Thymus (tissue), 11 donors: ENCODE measurements around the gene CYP27B1. TPM values are rescaled to one million over a fixed set of nuclear protein-coding genes. Genes with fewer than 3 reads are reported as not detected.

Experiments
- DNase-seq, 9 donors: peaks; one replicate each; pipeline ENCODE4 v3.0.0-alpha.2; 2013; ENCODE audit warnings: low spot score in 9 of 9, low read depth in 6 of 9, missing footprints in 1 of 9
- H3K27ac ChIP-seq, 2 donors: one replicate each; pipeline ENCODE4 v1.5.1; 2013; ENCODE audit warnings: control low read depth in 1 of 2, low read depth in 1 of 2, low read length in 1 of 2, mild to moderate bottlenecking in 1 of 2, moderate library complexity in 1 of 2
- H3K27me3 ChIP-seq, 2 donors: one replicate each; pipeline ENCODE4 v1.5.1; 2013; ENCODE audit warnings: low read length in 1 of 2; ENCODE audit not compliant: control insufficient read depth in 2 of 2, insufficient read depth in 1 of 2
- H3K36me3 ChIP-seq, 2 donors: one replicate each; pipeline ENCODE4 v1.5.1; 2013; ENCODE audit warnings: low read length in 1 of 2, mild to moderate bottlenecking in 1 of 2, moderate library complexity in 1 of 2; ENCODE audit not compliant: control insufficient read depth in 2 of 2, insufficient read depth in 2 of 2
- H3K4me1 ChIP-seq, 2 donors: one replicate each; pipeline ENCODE4 v1.5.1; 2013; ENCODE audit warnings: low read length in 2 of 2; ENCODE audit not compliant: control insufficient read depth in 2 of 2, insufficient read depth in 2 of 2
- H3K4me3 ChIP-seq, 2 donors: one replicate each; pipeline ENCODE4 v1.5.1; 2013; ENCODE audit warnings: low read length in 2 of 2, control low read depth in 1 of 2, mild to moderate bottlenecking in 1 of 2
- H3K9me3 ChIP-seq, 2 donors: one replicate each; pipeline ENCODE4 v1.5.1; 2013; ENCODE audit warnings: low read length in 1 of 2, mild to moderate bottlenecking in 1 of 2; ENCODE audit not compliant: control insufficient read depth in 2 of 2, insufficient read depth in 1 of 2
- WGBS: extraction: QIAGEN DNeasy Blood & Tissue Kit; methylation state at CpG from one replicate; pipeline ENCODE4 v1.1.7; 2013; 5-methylcytosine and 5-hydroxymethylcytosine counted together
- polyA plus RNA-seq: library from polyadenylated mRNA; stranded (reverse); fragments of 200-250 nt; gene quantifications from one replicate; pipeline ENCODE4 v1.2.3, GENCODE V29; 2013
- total RNA-seq: library from RNA; stranded (reverse); fragments of 120-200 nt; gene quantifications from one replicate; pipeline ENCODE4 v1.2.4, GENCODE V29; 2013
- donor health status: healthy.

Gene CYP27B1
- total and polyA plus RNA-seq, 2 donors: 0.42 to 0.82 TPM

DNA sequence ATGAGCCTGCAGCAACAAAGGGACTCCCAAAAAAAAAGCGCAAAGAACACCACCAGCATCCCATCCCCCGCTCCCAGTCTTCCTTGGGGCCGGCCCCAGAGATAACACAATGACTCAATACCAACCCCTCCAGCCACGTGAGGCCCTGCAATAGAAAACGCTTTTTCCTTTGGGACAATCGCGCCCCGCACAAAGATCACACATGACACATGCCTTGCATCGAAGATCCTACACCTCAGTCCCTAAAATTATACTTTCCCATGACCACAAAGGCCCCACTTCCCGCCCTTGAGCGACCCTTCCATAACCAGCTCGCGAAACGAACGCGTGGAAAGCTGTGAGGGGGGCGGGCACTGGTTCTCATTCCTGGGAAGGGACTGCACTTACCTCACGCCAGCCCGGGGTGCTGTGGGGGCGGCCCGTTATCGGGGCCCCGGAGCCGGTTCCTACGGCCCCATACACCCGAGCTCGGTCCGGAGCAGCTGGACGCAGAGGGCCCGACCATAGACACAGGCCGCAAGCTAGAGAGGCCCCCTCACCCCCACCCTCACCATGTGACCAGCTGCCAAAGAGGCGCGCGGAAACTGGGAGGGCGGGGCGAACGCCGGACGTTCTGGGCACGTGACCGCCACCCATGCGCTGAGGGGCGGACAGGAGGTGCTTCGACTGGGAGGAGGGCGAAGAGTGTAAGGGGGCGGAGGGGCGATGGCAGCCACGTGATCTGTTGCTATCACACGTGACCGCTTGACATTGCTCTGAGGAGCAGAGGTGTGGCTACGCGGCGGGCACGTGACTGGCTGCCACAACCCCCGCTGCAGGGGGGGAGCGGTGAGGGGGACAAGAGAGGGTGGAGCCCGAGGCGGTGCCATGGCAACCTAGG is 14.8 kb downstream of the CYP27B1 start, which contains the start of gene CDK4:
TSS of gene CDK4 (minus strand) at position 523 of the 880 bp plus-strand sequence. CDS start 593 bp downstream, outside the sequence.
- DNase-seq: peak; percentile 91 to 99 (median 98)
- peak within 1 kb of the TSS; percentile 75 to 77 for H3K27ac ChIP-seq
- under 1% methylated on average over 58 of the region's 58 CpGs for WGBS
- H3K36me3 ChIP-seq: peaks cover 8 to 34% of the 10 kb centered on the region in 2 donors
- H3K4me3 ChIP-seq: peak within 1 kb of the TSS; percentile 59 to 81
- H3K27me3 ChIP-seq: peaks cover 2 to 14% of the 10 kb centered on the region in 2 donors
- H3K4me1 ChIP-seq: peaks cover 28 to 55% of the 10 kb centered on the region in 2 donors
- H3K9me3 ChIP-seq: peaks cover 0 to 2% of the 10 kb centered on the region in 2 donors

DNA sequence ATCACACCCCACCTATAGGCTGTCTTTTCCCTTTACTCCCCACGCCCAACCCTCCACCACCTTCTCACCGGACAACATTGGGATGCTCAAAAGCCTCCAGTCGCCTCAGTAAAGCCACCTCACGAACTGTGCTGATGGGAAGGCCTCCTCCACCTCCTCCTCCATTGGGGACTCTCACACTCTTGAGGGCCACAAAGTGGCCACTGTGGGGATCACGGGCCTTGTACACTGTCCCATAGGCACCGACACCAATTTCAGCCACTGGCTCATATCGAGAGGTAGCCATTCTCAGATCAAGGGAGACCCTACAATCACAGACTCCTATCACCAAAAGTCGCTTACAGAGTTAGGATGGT is 15.5 kb downstream of the CYP27B1 start:
- peaks cover 13 to 40% of the 10 kb centered on the region in 2 donors for H3K36me3 ChIP-seq
- peak overlapping the region; percentile 59 to 81 for H3K4me3 ChIP-seq
- no peak overlapping the region for H3K27ac ChIP-seq
- H3K9me3 ChIP-seq: no peaks in the 10 kb centered on the region
- WGBS: 17% methylated on average over 8 of the region's 8 CpGs
- H3K27me3 ChIP-seq: peaks cover 2 to 8% of the 10 kb centered on the region in 2 donors
- H3K4me1 ChIP-seq: peaks cover 23 to 49% of the 10 kb centered on the region in 2 donors
- DNase-seq: no peak

DNA sequence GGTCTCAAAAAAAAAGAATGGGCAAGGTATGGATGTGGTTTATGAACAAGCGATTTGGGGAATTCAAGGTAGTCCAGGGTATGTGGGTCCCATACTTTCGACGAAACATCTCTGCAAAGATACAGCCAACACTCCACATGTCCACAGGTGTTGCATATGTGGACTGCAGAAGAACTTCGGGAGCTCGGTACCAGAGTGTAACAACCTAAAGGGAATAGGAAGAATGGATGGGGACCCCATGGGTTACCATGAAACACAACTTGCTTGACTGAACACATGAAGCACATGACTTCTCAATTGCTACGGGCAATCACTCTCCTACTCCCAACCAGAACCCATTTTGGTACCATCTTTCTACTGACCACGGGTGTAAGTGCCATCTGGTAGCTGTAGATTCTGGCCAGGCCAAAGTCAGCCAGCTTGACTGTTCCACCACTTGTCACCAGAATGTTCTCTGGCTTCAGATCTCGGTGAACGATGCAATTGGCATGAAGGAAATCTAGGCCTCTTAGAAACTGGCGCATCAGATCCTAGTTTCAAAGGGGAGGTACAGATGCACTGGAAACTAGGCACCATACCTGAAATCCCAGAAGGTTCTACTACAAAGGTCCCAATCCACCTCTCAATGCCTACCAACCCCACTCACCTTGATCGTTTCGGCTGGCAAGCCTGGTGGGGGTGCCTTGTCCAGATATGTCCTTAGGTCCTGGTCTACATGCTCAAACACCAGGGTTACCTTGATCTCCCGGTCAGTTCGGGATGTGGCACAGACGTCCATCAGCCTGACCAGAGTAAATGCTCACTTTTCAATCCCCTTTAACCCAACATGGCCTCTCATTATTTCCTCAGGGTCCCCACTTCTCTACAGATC is 16.1 kb downstream of the CYP27B1 start:
- Histone ChIP-seq H3K27me3 (peaks cover 0 to 2% of the 10 kb centered on the region in 2 donors), H3K27ac (no peak overlapping the region), H3K4me1 (peaks cover 19 to 43% of the 10 kb centered on the region in 2 donors), H3K9me3 (no peaks in the 10 kb centered on the region), H3K36me3 (peaks cover 14 to 44% of the 10 kb centered on the region in 2 donors), H3K4me3 (peak overlapping the region in 1 of 2 donors; percentile 59)
- DNase-seq: no peak
- 95% methylated on average over 15 of the region's 15 CpGs for WGBS

DNA sequence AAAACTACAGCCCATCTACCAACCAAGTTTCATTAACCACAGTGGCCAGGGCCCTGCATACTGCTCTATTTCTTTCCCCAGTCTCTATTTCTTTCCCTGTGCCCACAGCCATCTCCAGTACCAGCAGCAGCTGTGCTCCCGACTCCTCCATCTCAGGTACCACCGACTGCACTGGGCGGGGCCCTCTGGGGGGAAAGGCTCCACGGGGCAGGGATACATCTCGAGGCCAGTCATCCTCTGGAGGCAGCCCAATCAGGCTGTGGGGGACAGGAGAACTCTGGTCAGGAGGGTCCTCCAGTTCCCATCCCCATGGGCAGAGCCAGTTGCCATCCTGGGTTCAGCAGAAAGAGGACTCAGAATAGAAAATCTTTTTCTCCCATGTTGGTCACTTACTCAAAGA is 17.8 kb downstream of the CYP27B1 start:
- Histone ChIP-seq H3K4me1 (peaks cover 25 to 48% of the 10 kb centered on the region in 2 donors), H3K36me3 (peaks cover 14 to 44% of the 10 kb centered on the region in 2 donors), H3K27ac (no peak overlapping the region), H3K4me3 (no peak overlapping the region), H3K9me3 (no peaks in the 10 kb centered on the region), H3K27me3 (peaks cover 0 to 2% of the 10 kb centered on the region in 2 donors)
- no peak for DNase-seq
- 98% methylated on average over 5 of the region's 5 CpGs for WGBS

DNA sequence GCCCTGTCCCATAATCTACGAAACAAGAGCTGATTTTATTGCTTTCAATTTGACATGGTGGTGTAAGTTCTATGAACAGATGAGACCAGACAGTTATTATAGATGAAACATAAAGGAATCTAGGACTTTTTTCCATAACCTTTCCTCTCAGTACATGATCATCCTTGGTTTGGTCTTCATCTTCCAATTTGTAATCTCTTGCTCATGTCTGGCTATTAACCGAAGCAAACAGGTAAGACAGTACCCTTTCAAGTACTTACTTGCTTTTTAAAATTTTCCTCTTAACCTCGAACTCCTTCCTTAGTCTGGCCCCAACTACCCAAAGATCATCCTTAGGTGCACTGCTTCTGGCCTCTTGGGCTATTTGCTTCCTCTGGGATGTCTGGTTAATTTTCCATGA is 20.9 kb downstream of the CYP27B1 start:
- H3K4me1 ChIP-seq: peaks cover 22 to 42% of the 10 kb centered on the region in 2 donors
- H3K4me3 ChIP-seq: no peak overlapping the region
- H3K36me3 ChIP-seq: peaks cover 14 to 44% of the 10 kb centered on the region in 2 donors
- no peaks in the 10 kb centered on the region for H3K9me3 ChIP-seq
- peaks cover 0 to 2% of the 10 kb centered on the region in 2 donors for H3K27me3 ChIP-seq
- DNase-seq: no peak
- 95% methylated on average over 3 of the region's 3 CpGs for WGBS
- no peak overlapping the region for H3K27ac ChIP-seq

DNA sequence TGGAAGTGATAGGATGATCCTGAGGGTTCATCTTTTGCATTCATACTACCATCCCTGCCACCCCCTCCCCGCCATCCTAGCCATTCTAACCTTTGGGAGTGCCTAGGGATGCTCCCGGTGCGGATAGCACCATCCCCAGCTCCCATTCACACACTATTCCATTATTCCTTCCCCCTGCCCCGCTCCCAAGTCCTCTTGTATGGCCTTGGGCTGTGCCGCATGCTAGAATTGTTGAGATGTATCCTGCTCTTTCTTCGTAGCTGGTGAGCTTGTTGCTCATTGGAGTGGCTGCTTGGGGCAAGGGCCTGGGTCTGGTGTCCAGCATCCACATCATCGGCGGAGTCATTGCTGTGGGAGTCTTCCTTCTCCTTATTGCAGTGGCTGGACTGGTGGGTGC is 21.4 kb downstream of the CYP27B1 start:
- Histone ChIP-seq H3K27ac (peak overlapping the region; percentile 81 to 82), H3K4me1 (peaks cover 28 to 42% of the 10 kb centered on the region in 2 donors), H3K9me3 (no peaks in the 10 kb centered on the region), H3K27me3 (peaks cover 0 to 2% of the 10 kb centered on the region in 2 donors), H3K4me3 (peak overlapping the region; percentile 58 to 68), H3K36me3 (peaks cover 14 to 39% of the 10 kb centered on the region in 2 donors)
- 62% methylated on average over 8 of the region's 8 CpGs for WGBS
- DNase-seq: no peak

DNA sequence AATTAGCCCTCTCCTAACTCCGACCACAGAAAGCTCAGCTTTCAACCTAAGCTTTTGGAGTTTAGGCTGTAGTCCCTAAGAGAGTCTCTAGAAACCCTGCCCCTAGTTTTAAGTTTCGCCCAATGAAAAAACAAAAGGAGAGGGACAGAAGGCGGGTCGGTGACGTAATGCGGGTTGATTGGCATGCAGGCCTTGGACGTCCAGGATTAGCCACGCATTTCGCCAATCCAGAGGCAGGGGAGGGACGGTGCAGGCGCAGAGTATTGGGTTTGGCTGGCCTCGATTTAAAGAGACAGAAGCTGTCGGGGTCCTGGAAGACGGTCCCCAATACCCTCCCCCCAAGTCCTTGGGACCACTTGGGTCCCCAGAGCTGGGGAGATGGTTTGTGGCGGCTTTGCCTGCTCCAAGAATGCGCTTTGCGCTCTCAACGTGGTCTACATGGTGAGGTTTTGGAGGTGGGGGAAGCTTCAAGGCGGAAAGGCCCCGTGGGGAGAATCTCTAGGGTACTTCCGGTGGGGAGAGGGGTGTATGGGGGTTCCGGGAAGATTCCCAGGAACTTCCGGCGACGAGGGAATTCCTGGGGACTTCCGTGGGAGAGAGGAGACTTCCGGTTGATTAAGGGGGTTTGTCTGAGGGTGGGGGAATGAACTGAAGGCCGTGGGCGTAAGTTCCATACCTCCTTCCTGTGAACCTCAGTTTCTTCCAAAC is 21.9 kb downstream of the CYP27B1 start, which contains the start of gene TSPAN31:
TSS of gene TSPAN31 (plus strand) at position 263 of the 708 bp plus-strand sequence. CDS start at position 379, 116 bp downstream.
- H3K4me3 ChIP-seq: peak within 1 kb of the TSS; percentile 58 to 68
- peaks cover 0 to 2% of the 10 kb centered on the region in 2 donors for H3K27me3 ChIP-seq
- H3K36me3 ChIP-seq: peaks cover 14 to 35% of the 10 kb centered on the region in 2 donors
- WGBS: under 1% methylated on average over 29 of the region's 29 CpGs
- peaks cover 30 to 45% of the 10 kb centered on the region in 2 donors for H3K4me1 ChIP-seq
- DNase-seq: peak; percentile 70 to 97 (median 88)
- H3K9me3 ChIP-seq: no peaks in the 10 kb centered on the region
- peak within 1 kb of the TSS; percentile 82 to 89 for H3K27ac ChIP-seq

DNA sequence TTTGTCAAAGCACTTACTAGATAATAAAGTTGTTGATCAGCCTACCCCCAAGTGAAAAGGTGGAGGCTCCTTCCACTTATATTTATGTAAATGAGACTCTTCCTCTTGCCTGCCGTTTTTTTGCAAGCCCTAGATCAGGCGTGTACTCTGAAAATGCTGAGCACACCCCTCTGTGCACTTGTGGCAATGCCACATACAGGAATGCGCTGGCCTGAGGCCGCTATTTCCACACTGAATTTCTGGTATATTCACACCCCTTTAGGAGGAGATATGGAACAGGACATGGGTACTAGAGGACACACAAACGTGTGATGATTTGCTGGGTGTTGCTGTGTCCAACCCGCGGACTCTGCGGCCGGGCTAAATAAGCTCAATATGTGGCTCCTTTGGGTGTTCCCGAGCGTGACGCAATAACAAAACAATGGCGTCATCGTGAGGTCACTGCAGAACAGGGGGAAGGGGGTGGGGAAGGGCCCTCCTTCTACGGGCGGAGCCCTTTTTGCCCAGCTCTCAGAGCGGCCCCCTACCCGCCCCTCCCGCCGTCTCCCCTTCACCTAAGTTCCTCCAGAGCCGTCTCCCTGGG is 22.6 kb downstream of the CYP27B1 start:
- Histone ChIP-seq H3K4me3 (peak overlapping the region; percentile 58 to 68), H3K9me3 (no peaks in the 10 kb centered on the region), H3K27me3 (peaks cover 0 to 4% of the 10 kb centered on the region in 2 donors), H3K4me1 (peaks cover 34 to 51% of the 10 kb centered on the region in 2 donors), H3K27ac (peak overlapping the region; percentile 82 to 89), H3K36me3 (peaks cover 18 to 35% of the 10 kb centered on the region in 2 donors)
- 12% methylated on average over 21 of the region's 21 CpGs for WGBS
- peak in 1 of 9 donors; percentile 57 for DNase-seq
